ENCODE measurements around the gene DENND1A. TPM values are rescaled to one million over a fixed set of nuclear protein-coding genes. Genes with fewer than 3 reads are reported as not detected.

Gene DENND1A
- total RNA-seq, 1 donor from 2014 or later = 15.4 TPM

GRCh38 chr9:123511326-123512277 lies 418.3 kb downstream of the DENND1A start:
- Histone ChIP-seq H3K4me1 (no peaks in the 10 kb centered on the region), H3K27ac (no peak overlapping the region), H3K27me3 (no peaks in the 10 kb centered on the region), H3K4me3 (no peak overlapping the region), H3K9me3 (no peaks in the 10 kb centered on the region), H3K36me3 (no peaks in the 10 kb centered on the region)
- no peak for TF ChIP-seq CTCF (IDR thresholded peaks at IDR 0.05)
- intact Hi-C loops (cut with DNase I) = no loop called here
- ATAC-seq (peak; percentile 24), DNase-seq (no peak)

- Histone ChIP-seq H3K36me3 (no peaks in the 10 kb centered on the region), H3K27me3 (no peaks in the 10 kb centered on the region), H3K9me3 (no peaks in the 10 kb centered on the region), H3K27ac (no peak overlapping the region), H3K4me1 (no peaks in the 10 kb centered on the region), H3K4me3 (no peak overlapping the region)
- no peak for ATAC-seq
- TF ChIP-seq CTCF (IDR thresholded peaks at IDR 0.05) = no peak
- no peak for DNase-seq
- intact Hi-C loops (cut with DNase I) = no loop called here
These were observed 420.3 kb downstream of the DENND1A start for GRCh38 chr9:123509646-123510045.

GRCh38 chr9:123508048-123508447 lies 421.9 kb downstream of the DENND1A start:
- Histone ChIP-seq H3K4me3 (no peak overlapping the region), H3K36me3 (no peaks in the 10 kb centered on the region), H3K9me3 (no peaks in the 10 kb centered on the region), H3K27ac (no peak overlapping the region), H3K4me1 (no peaks in the 10 kb centered on the region), H3K27me3 (no peaks in the 10 kb centered on the region)
- DNase-seq = no peak
- no peak for ATAC-seq
- intact Hi-C loops (cut with DNase I) = no loop called here
- TF ChIP-seq CTCF (IDR thresholded peaks at IDR 0.05) = no peak

- Histone ChIP-seq H3K9me3 (no peaks in the 10 kb centered on the region), H3K36me3 (no peaks in the 10 kb centered on the region), H3K27me3 (no peaks in the 10 kb centered on the region), H3K4me1 (no peaks in the 10 kb centered on the region), H3K27ac (no peak overlapping the region), H3K4me3 (no peak overlapping the region)
- DNase-seq = no peak
- intact Hi-C loops (cut with DNase I) = no loop called here
- no peak for TF ChIP-seq CTCF (IDR thresholded peaks at IDR 0.05)
- ATAC-seq = no peak
These were observed 424.4 kb downstream of the DENND1A start for GRCh38 chr9:123505496-123505895.

GRCh38 chr9:123500336-123500735 lies 429.6 kb downstream of the DENND1A start:
- Histone ChIP-seq H3K36me3 (no peaks in the 10 kb centered on the region), H3K9me3 (no peaks in the 10 kb centered on the region), H3K27ac (no peak overlapping the region), H3K27me3 (no peaks in the 10 kb centered on the region), H3K4me1 (no peaks in the 10 kb centered on the region), H3K4me3 (no peak overlapping the region)
- DNase-seq = no peak
- ATAC-seq = no peak
- no peak for TF ChIP-seq CTCF (IDR thresholded peaks at IDR 0.05)
- intact Hi-C loops (cut with DNase I) = no loop called here

All from upper lobe of right lung (tissue), 1 donor.